Lower lobe of right lung (tissue), 2 donors: ENCODE results near the gene KRT86. TPM values are rescaled to one million over a fixed set of nuclear protein-coding genes. Genes with fewer than 3 reads are reported as not detected.

Experiments
- ATAC-seq, 2 donors: fragments of 200-7000 bp; cut with Tn5 transposase; one replicate each; pipeline ENCODE4 v1.9.1; 2020 to 2022; ENCODE audit warnings: mild to moderate bottlenecking in 2 of 2, moderate library complexity in 2 of 2
- DNase-seq: peaks from one replicate; pipeline ENCODE4 v3.0.0-alpha.2; 2020
- H3K27ac ChIP-seq: fragments of 200-600 bp; one replicate; pipeline ENCODE4 v1.8.0; 2022
- H3K27me3 ChIP-seq: fragments of 200-600 bp; one replicate; pipeline ENCODE4 v1.8.0; 2022; ENCODE audit warnings: low read depth
- H3K36me3 ChIP-seq: fragments of 200-600 bp; one replicate; pipeline ENCODE4 v1.8.0; 2022; ENCODE audit warnings: mild to moderate bottlenecking
- H3K4me1 ChIP-seq: fragments of 200-600 bp; one replicate; pipeline ENCODE4 v1.8.0; 2022
- H3K4me3 ChIP-seq: fragments of 200-600 bp; one replicate; pipeline ENCODE4 v1.8.0; 2022; ENCODE audit warnings: mild to moderate bottlenecking
- H3K9me3 ChIP-seq: fragments of 200-600 bp; one replicate; pipeline ENCODE4 v1.8.0; 2022
- CTCF ChIP-seq: fragments of 200-600 bp; IDR thresholded peaks from one replicate; pipeline ENCODE4 v1.8.0; 2022; ENCODE audit warnings: antibody characterized with exemption, mild to moderate bottlenecking
- intact Hi-C: fragments of 100-400 bp; cut with DNase I; formaldehyde crosslinking; loops from one replicate; pipeline ENCODE4 v1.11.0; 2022
- total RNA-seq: library from RNA; stranded (reverse); fragmentation: NEBNext Ultra II Directional; extraction: Animal tissue kit (Norgen Biotek cat#: 25700); gene quantifications from one replicate; pipeline ENCODE4 v1.2.1, GENCODE V29; 2021
- donor health status: DM: no; HTN: yes; CAD: no; lungs with severe emphysema.

KRT86 gene
- total RNA-seq, 1 donor from 2014 or later = 0.74 TPM

- Histone ChIP-seq H3K4me1 (no peaks in the 10 kb centered on the region), H3K36me3 (no peaks in the 10 kb centered on the region), H3K4me3 (no peak overlapping the region), H3K27ac (no peak overlapping the region), H3K9me3 (no peaks in the 10 kb centered on the region), H3K27me3 (no peaks in the 10 kb centered on the region)
- TF ChIP-seq CTCF = no peak
- DNase-seq = no peak
- ATAC-seq = no peak
- intact Hi-C loops = no loop called here
These were observed 7.9 kb upstream of the KRT86 start for GRCh38 chr12:52266514-52266913.

DNA sequence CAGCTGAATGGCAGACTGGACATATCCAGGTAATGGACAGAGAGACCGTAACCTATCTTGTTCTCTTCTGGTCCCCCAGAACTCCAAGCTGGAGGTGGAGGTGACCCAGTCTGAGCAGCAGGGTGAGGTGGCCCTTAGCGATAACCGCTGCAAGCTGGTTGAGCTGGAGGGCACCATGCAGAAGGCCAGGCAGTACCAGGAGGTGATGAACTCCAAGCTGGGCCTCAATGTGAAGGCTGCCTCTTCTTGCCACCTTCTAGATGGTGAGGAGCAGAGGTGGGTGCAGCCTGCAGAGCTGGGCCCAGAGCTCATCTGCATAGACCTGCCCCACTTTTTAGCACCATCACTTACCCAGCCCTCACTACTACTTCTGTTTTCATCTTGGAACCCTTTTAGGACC lies 7.2 kb upstream of the KRT86 start:
- H3K4me1 ChIP-seq = no peaks in the 10 kb centered on the region
- ATAC-seq (no peak), DNase-seq (no peak)
- H3K9me3 ChIP-seq = no peaks in the 10 kb centered on the region
- no peaks in the 10 kb centered on the region for H3K36me3 ChIP-seq
- H3K27ac ChIP-seq = no peak overlapping the region
- no peak for TF ChIP-seq CTCF
- no peak overlapping the region for H3K4me3 ChIP-seq
- intact Hi-C loops = no loop called here
- no peaks in the 10 kb centered on the region for H3K27me3 ChIP-seq

DNA sequence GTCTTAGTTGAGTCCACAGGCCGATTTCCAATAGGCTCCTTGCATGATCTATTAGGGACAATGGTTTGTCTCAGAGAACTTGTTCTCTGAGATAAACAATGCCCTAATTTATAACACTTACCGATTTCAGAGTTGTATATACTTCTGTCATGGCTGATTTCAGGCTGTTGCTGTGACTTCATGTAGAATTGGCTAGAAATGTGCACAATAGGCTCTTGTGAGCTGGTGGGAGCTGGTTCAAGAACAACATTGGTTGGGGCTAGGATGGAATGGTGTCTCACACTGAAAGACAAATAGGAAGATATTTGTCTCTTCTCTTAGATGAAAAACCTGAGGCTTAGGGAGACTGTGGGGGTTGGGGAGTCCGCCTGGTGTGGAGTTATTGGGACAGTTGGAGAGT lies 6.7 kb upstream of the KRT86 start:
- no peak overlapping the region for H3K27ac ChIP-seq
- intact Hi-C loops = no loop called here
- ATAC-seq (no peak), DNase-seq (no peak)
- no peak for TF ChIP-seq CTCF
- H3K27me3 ChIP-seq = no peaks in the 10 kb centered on the region
- no peaks in the 10 kb centered on the region for H3K9me3 ChIP-seq
- no peaks in the 10 kb centered on the region for H3K4me1 ChIP-seq
- no peak overlapping the region for H3K4me3 ChIP-seq
- no peaks in the 10 kb centered on the region for H3K36me3 ChIP-seq

DNA sequence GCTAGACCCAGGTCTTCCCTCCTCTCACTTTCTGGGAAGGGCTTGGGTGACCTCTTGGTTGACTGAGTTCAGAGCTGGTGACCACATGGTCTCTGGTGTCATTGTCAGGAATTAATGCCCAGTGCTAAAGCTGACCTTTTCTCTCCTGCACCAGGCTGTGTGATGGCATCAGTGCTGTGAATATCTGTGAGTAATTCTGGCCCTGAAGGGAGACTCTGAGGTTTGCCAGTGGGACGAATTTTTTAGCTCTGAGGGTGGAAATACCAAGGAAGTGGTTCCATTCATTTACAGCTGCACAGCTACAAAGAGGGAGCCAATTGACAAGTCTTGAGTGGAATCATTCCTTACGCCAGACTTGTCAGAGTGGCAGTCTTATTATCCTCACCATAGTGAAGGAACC lies 6.2 kb upstream of the KRT86 start:
- no peak for ATAC-seq
- no peak for DNase-seq
- H3K27ac ChIP-seq = no peak overlapping the region
- H3K36me3 ChIP-seq = no peaks in the 10 kb centered on the region
- H3K4me3 ChIP-seq = no peak overlapping the region
- no peaks in the 10 kb centered on the region for H3K27me3 ChIP-seq
- intact Hi-C loops = no loop called here
- no peak for TF ChIP-seq CTCF
- no peaks in the 10 kb centered on the region for H3K4me1 ChIP-seq
- H3K9me3 ChIP-seq = no peaks in the 10 kb centered on the region

GRCh38 chr12:52270541-52271070 lies 3.8 kb upstream of the KRT86 start:
- intact Hi-C loops = no loop called here
- Histone ChIP-seq H3K4me3 (no peak overlapping the region), H3K27ac (no peak overlapping the region), H3K27me3 (no peaks in the 10 kb centered on the region), H3K4me1 (no peaks in the 10 kb centered on the region), H3K36me3 (no peaks in the 10 kb centered on the region), H3K9me3 (no peaks in the 10 kb centered on the region)
- TF ChIP-seq CTCF = no peak
- DNase-seq (no peak), ATAC-seq (no peak)

DNA sequence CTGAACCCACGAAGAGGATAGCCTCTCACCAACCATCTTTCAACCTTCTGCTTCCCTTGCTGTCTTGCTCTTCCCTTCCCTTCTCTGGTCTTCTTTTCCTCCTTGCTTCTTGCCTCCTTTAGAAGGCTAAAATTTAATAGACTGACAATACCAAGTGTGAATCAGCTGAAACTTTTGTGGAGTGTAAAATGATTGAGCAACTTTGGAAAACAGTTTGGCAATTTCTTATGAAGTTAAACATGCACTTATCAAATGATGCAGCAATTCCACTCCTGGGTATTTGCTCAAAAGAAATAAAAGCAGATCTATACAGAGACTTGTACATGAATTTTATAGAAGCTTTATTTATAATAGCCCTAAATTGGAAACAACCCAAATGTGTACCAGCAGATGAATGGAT lies 3.3 kb upstream of the KRT86 start:
- DNase-seq (no peak), ATAC-seq (no peak)
- no peaks in the 10 kb centered on the region for H3K27me3 ChIP-seq
- intact Hi-C loops = no loop called here
- H3K4me3 ChIP-seq = no peak overlapping the region
- no peak overlapping the region for H3K27ac ChIP-seq
- no peak for TF ChIP-seq CTCF
- no peaks in the 10 kb centered on the region for H3K36me3 ChIP-seq
- no peaks in the 10 kb centered on the region for H3K9me3 ChIP-seq
- H3K4me1 ChIP-seq = no peaks in the 10 kb centered on the region
